HG03558 (cell line): ENCODE results near the gene GZF1.

Experiments
- ATAC-seq: cut with Tn5 transposase; IDR thresholded peaks from one replicate; pipeline ENCODE4 v1.9.1; 2021; ENCODE audit warnings: moderate number of reproducible peaks; ENCODE audit not compliant: unreplicated experiment; ENCODE audit errors: extremely low read depth

GZF1 gene

DNA sequence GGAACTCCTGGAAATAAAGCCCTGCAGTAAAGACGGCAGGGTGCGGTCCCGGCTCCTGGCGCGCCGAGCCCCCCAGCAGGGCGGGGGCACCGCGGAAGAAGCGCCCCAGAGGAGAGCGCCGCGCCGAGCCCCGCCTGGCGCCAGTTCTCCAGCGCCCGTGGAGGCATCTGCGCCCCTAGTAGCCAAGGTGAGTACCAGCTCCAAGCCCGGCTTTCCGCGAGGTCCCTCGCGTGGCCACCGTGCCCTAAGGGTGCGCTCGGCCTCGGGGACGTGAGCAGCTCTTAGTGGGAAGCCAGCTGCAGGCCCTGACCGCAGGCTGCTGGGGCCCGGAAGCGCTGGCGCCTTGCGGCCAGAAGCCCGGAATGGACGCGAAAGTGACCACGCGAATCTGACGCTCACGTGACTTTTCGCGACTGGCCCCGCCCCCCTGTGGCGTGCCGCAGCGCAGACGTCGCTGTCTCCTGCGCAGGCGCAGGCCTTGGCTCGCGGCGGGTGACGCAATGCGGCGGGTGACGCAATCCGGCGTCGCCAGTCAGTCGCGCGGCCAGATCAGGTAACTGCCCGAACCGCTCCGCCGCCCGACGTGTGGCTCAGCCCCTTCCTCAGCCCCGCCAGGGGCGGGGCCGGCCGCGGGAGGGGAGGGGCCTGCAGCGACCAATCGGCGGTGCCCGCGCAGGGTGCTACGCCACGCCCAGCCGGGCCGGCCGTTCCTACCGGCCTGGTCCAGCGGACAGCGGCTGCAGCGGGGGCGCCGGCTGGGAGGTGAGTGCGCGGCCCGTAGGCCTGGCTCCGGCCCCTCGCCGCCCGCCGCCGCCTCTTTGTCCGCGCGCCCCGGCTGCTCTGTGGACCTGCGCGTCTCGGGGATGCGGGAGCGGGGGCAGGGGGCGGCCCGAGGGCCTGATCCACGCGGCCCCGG is at the start of gene GZF1:
GZF1 (plus strand) TSS at position 707 of the 916 bp plus-strand sequence. CDS start 2,202 bp downstream, outside the sequence.
- peak; percentile 38 for ATAC-seq

DNA sequence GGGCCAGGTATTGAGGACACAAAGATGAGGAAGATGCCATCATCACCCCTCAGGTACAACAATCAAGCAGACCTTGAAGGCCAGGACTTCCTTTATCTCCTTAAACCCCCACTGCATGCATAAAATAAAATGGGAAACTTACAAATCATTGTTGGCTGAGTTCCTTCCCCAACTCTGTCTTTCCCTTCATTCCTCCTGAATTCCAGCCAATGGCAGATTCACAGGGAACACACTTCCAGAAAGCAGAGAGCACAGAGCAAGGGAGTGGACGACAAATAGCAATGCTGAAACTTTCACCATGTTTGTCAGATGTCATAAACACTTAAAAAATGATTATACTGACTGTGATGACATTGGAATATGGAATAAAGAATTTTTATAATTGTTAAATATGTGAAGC is 48.7 kb upstream of the GZF1 start:
- ATAC-seq = no peak

DNA sequence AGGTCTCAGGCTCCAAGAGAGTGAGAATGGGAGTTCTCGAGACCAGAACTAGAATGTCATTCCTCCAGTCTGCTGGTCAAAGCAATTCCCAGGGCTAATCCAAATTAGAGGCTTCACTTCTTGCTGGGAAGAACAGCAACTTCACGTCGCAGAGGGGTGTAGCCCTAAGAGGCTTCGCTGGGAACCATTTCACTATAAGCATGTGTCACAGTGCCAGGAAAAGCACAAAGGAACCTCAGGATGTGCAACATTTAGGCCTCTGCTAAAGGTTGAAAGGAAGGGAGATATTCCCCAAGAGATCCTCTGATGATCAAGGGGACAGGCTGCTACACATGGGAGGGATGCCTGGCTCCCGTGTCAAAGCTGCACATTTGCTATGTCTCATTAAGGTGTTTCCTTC is 47.3 kb upstream of the GZF1 start:
- no peak for ATAC-seq

DNA sequence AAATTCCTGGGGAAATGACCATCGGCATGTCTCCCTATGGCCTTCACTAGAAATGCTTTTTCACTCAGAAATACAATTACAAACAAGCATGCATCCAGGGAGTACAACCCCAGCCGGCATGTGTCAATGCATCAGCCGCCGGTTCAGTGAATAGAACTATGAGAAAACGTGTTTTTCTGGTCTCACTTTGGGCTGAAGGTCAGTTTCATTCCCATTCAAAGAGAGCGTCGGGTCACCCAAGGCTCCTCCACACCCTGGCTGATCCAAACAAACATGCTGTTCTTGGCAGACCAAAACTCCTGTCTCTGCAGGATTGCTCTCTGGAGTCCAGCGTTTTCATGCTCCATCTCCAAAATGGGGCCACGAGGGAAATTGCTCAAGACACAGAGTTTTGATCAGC is 46.9 kb upstream of the GZF1 start:
- ATAC-seq = no peak

DNA sequence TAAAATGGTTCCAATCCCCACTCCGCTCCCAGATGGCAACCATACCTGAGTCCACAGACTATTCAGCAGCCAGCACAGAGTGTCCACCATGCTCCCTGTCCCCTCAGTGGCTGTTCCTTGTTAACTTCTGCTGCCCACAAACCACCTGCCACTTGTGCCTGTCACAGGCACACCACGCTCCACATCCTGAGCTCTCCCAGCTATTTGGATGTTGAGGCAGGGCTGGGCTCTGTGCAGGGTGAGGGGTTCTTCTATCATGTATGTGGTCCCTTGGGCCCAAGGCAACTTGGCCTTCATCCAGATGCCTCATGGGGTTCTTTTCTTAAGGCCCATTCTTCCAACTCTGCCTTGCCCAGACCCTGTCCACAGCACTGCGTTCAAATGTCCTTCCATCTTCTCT is 45.4 kb upstream of the GZF1 start:
- no peak for ATAC-seq

DNA sequence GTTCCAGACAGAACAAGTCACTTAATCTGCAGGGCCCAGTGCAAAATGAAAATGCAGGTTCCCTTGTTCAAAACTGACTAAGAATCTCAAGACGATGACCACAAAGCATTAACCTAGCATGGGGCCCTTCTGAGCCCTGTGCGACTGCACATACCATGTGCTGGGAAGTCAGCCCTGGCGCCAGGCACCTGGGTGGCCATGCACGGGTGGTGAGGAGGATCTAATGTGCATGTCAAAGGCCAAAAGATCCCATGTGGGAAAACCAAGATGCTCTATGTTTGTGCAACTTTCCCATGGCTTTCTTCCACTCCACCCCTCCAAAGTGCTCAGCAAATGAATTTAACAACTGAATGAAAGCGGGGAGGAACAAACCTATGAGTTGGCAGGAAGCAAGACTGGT is 44.9 kb upstream of the GZF1 start:
- ATAC-seq = no peak

DNA sequence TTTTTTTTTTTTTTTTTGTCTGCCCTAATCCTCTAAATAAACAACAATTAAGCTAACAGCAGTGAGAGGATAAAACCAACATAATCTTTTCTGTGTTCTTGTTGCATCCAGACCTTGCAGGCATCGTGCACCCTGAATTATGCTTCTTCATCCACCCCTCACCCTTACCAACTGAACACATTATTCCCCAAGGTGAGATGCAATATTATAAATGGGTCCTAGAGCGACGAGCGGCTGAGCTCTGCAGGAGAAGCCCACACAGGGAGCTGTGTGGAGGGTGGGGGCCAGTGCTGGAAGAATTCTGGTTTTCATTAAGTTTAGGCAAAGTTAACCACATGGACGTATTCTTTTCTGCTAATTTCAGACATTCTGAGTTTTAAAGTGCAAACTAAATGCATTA is 43.6 kb upstream of the GZF1 start:
- ATAC-seq = no peak

DNA sequence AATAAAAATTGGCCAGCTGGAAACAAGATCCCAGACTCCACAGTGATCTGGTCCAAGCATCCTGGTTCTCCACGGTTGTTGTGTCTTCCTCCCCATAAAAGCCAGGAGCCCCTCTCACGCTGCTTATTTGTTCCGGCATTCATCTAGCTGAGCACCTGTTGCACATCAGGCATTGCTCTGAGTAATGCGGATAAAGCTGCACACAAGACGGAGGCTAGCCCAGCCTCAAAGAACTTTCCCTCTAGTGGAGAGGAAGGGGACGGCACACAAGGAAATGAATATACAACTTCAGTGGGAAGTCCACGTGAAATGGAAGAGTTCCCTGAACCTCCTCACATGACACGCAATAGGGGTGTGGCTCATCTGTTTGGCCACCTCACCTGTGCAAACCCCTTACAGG is 41.7 kb upstream of the GZF1 start:
- no peak for ATAC-seq

DNA sequence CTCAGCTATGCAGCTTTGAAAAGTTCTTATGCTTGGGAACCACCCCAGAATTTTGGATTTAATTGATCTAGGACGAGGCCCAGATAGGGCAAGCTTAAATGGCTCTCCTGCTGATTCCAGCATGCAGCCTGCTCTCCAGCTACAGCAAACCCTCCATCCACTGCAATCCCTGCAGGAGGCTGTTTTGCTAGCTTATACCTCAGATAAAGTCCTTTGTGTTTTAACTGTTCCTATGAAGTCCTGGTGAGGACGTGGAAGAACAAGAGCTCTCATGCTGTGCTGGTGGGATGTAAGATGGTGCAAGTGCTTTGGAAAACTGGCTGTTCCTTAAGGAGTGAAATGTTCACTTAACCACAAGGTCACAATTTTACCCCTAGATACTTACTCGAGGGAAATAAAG is 36.9 kb upstream of the GZF1 start:
- ATAC-seq = no peak

DNA sequence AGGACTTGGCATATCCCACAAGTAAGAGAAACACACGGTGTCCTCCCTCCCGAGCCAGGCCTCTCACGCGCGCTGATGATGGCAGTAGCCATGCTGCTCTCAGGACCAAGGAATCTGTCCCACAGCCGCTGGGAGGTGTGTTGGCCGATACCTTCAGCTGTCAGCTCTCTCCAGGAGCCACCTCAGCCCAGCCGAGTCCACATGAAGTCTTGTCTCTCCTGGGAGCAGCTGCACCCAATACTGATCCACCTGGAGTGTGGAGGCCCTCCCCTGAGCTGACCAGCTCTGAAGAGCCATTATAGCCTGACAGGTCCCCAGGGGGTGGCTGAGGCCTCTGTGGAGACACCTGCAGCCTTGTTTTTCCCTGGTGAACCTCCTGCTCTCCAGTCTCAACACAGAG is 35.2 kb upstream of the GZF1 start:
- ATAC-seq = no peak

DNA sequence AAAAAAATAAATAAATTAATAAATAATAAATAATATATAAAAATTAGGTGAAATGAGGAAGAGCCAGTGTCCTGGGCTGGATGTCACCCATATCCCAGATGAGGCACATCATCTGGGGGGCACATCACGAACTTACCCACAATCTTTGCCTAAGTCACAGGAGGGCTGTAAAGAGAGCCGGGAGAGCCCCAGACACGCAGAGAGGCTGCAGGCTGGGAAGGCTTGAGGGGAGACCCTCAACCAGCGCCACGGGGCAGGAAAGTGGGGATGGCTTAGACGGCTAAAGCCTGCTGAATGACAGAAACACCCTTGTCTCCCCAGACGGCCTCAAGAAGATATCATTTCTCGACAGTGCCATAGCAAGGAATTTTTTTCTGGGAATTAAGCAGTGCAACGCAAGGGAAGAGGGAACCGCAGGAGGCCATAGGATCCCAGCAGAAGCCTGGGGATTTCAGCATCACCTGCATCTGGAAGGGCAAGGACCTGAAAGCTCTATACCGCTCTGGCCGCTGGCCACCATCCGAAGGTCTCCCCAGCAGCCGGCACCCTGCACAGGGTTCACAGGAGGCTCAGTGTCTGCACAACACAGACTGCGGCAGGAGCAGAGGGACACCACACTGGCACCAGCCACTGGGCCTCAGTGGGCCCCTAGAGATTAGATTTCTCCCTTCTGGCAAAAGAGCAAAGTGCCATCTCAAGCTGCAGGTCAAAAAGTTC is 34.2 kb upstream of the GZF1 start:
- no peak for ATAC-seq

DNA sequence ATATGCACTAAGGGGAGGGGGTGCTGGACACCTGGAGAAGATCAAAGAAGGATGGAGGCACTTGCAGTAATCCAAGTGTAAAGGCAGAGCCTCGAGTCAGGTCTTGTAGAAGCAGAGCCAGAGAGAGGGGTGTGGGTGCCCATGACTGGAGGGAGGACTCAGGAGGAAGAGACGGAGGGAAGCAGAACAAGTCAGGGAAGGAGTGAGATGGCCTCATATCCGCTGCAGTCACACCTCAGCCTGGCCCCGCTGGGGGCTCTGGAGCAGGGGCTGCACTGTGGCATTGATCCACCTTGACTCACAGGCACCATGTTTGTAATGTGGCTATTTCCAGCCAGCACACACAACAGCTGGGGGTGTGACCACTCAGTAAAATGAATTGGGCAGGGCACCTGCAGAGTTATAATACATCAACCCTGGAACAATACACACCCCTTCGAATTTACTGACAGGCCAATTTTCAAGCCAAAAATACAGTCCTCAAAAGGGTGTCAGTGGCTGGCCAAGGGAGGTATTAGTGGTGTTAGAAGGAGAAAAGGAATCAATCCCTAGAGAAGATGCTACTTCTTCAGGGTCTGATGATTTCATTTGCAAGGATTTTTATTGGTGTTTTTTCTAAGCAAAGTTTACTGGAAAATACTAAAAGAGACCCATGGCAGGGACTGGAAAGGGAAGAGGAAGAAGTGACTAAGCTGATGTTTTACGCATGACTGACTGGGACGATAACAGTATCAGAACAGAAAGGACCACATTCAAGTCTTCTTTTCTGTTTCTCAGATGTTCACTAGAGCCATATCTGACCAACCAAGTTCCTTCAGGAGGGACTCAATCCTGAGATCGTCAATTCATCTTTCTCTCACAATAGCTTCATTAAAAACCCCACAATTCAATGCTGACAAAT is 30.3 kb upstream of the GZF1 start:
- no peak for ATAC-seq

DNA sequence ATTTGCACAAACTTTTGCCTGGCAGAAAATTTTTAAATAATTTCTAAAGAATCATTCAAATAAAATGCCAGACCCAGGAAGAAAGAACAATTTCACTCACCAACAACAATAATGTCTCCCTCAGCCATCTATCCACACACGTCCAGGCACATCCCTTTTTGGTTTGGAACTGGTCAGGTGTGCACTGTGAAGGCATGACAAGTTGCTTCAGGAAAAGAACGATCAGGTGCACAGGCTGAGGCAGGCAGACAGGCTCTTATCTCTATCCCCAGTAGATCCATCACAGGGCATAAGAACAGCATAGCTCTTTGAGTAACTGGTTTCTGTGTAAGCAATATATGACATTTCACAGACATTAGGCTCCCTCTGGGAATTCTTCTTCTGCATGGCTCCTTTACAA is 29.5 kb upstream of the GZF1 start:
- no peak for ATAC-seq

DNA sequence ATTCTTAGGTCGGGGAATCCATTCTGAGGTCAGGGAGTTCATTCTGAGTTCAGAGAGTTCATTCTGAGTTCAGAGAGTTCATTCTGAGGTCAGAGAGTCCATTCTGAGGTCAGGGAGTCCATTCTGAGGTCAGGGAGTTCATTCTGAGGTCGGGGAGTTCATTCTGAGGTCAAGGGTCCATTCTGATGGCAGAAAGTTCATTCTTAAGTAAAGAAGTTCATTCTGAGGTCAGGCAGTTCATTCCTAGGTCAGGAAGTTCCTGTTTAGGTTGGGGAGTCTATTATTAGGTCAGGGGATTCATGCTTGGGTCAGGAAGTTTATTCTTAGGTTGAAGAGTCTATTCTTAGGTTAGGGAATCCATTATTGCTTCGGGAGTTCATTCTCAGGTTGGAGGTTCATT is 27.9 kb upstream of the GZF1 start:
- ATAC-seq = no peak

DNA sequence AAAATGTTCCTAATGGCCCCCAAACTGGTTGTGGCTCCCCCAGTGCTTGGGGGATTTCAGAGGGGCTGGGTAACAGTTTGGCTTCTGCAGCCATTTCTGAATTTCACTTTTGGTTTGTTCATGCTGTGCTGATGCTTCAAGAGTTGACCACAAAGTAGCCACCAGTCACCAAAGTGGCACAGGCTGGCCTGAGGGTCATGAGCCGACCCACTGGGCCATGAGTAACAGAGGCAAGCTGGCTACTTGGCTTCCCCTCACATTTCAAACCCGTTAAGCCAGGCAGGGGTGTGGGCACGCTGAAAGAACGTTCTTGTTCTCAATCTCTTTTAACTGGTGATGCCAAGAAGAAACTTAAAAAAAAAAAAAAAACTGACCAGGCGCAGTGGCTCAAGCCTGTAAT is 26.5 kb upstream of the GZF1 start:
- ATAC-seq = no peak

DNA sequence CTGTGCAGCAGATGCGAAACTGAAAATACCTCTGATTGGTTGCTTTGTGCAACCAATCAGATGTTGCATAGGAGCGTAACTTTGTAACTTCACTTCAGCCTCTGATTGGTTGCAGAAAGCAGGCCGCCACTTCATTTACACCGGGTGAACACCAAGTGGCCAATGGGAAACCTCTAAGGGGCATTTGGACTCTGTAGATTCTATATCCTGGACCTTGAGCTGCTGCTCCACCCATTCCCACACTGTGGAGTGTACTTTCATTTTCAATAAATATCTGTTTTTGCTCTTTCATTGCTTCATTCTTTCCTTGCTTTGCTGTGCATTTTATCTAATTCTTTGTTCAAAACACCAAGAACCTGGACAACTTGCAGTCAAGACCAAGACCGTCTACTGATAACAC is 25.5 kb upstream of the GZF1 start:
- no peak for ATAC-seq

DNA sequence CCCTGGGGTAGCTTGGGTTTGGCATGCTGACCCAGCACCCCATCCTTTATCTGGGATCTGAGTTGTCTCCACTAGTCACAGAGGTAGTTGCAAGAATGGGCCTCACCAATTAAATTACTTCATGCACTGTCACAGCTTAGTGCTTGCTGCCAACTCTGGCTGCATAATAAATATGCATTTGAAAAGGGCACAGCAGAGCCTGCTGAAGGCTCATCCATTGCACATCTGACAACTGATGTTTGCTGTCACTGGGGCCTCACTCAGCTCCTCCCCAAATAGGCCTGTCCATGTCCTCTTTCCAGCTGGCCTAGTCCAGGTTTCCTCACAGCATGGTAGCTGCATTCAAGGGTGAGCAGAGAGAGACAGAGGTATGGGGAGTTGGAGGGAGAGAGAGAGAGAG is 24.7 kb upstream of the GZF1 start:
- no peak for ATAC-seq

DNA sequence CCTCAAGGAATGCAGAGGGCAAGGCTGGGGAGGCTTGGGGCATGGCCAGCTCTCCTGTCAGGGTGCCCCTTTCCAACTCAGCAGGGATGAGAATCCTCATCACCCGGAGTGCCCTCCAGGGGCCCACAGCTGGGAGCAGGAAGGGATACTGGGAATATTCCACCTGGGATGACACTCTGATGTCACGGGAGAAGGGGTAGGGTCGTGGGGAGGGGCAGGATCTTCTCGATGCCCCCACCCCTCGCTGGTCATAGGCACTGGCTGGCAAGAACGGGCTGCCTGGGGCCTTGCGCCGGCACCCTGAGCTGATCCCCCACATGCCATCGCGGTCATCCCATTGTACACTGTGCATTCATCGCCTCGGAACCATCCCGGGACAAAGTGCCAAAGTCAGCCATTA is 22.0 kb upstream of the GZF1 start:
- ATAC-seq = no peak

DNA sequence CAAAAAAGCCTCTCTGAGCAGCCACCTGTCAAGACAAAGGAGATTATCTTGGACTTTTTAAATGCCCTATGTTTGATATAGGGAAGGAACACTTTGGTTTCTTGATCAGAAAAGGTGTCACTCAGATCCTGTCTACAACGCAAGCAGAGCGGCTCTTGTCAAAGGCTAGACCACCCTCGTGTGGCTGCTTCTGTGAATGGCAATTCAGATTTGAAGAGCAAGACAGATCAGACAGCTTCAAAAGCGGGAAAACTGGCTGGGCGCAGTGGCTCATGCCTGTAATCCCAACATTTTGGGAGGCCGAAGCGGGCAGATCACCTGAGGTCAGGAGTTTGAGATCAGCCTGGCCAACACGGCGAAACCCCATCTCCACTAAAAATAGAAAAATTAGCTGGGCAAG is 21.5 kb upstream of the GZF1 start:
- ATAC-seq = no peak

DNA sequence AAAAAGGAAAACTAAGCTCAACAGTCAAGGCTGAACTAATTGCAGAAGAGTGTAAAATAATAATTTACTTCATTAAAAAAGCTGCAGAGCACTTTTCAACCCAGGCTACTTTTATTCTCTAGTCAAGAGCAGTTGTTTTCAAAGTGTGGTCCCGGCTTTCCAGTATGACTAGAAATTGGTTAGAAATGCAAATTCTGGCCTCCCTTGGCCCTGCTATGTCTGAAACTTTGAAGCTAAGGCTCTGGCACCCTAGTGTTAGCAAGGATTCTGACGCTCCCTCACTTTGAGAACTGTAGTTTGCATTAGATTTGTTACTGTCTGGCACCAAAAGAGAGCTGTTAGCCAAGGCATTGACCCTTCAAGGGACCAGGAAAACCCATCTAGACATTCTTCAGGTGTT is 20.9 kb upstream of the GZF1 start:
- no peak for ATAC-seq

DNA sequence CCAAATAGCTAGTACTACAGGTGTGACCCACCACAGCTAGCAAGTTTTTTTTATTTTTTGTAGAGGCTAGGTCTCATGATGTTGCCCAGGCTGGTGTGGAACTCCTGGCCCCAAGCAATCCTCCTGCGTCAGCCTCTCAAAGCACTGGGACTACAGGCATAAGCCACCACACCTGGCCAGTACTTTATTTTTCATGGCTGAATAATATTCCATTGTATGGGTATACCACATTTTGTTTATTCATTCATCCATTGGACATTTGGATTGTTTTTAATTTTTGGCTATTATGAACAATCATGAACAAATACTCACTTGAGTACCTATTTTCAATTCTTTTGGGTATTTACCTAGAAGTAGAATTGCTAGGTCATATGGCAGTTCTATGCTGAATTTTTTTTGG is 18.4 kb upstream of the GZF1 start:
- no peak for ATAC-seq
